ENCODE data around the gene NAPSA.
"Not testable (repeated sequence)": the region's sequence is repeated elsewhere in the genome, so short reads cannot be mapped to it uniquely, and the experiment has no call there.

NAPSA gene

DNA sequence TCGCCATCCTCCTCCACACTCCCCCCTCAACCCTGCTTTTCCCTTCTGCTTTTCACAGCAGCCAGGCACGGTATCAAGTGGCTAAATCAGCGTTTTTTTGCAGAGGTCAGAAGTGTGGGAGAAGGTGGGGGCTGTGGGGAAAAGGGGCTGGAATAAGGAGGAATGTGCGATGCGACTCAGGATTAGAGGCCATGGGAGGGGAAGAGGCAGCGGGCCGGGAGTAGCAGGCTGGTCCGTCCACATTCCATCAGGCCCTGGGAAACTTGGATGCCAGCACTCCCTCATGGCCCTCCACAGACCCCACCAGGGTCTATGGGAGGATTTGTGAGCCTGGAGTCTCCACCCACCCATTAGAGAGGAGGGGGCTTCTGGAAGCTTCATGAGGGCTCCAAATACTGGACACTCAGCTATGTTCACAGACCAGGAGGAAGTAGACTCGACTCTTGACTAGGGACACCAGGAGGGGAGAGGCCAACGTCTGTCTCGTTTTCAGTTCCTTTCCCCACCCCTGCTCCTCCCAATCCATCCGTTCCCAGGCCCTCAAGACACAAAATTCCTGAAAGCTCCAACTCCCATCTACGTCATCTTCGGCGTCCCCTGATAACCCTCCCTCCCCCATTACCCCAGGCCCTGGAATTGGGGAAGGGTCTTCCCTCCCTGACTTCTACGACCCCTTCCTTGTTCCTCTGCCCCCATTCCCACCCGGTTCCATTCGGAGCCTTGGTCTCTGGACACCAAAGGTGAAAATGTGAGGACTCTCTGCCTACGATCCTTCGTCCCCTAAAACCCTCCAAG lies 33.0 kb downstream of the NAPSA start:
- DNase-seq (ENCODE audit: low read depth): no peak
- H3K4me3 ChIP-seq (ENCODE audit: low read depth, low read length): peak overlapping the region; percentile 68
- TF ChIP-seq, protein P1, sequence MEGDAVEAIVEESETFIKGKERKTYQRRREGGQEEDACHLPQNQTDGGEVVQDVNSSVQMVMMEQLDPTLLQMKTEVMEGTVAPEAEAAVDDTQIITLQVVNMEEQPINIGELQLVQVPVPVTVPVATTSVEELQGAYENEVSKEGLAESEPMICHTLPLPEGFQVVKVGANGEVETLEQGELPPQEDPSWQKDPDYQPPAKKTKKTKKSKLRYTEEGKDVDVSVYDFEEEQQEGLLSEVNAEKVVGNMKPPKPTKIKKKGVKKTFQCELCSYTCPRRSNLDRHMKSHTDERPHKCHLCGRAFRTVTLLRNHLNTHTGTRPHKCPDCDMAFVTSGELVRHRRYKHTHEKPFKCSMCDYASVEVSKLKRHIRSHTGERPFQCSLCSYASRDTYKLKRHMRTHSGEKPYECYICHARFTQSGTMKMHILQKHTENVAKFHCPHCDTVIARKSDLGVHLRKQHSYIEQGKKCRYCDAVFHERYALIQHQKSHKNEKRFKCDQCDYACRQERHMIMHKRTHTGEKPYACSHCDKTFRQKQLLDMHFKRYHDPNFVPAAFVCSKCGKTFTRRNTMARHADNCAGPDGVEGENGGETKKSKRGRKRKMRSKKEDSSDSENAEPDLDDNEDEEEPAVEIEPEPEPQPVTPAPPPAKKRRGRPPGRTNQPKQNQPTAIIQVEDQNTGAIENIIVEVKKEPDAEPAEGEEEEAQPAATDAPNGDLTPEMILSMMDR (IDR thresholded peaks at IDR 0.05; ENCODE audit: low read depth, low read length, missing control alignments): no peak

DNA sequence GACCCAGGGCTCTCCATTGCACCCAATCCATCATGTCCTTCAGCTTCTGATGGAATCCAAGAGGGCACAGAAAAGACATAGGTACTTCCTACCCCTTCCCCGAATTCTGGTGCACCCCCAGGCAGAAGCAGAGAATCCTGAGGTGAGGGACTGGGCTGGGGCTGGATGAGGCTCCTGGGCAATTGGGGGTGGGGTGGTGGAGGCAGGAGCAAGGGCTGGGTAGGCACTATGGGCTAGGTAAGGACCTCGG lies 33.5 kb downstream of the NAPSA start:
- H3K4me3 ChIP-seq (ENCODE audit: low read depth, low read length): peak overlapping the region; percentile 68
- TF ChIP-seq, protein P1 (IDR thresholded peaks at IDR 0.05; ENCODE audit: low read depth, low read length, missing control alignments): no peak
- no peak for DNase-seq (ENCODE audit: low read depth)

DNA sequence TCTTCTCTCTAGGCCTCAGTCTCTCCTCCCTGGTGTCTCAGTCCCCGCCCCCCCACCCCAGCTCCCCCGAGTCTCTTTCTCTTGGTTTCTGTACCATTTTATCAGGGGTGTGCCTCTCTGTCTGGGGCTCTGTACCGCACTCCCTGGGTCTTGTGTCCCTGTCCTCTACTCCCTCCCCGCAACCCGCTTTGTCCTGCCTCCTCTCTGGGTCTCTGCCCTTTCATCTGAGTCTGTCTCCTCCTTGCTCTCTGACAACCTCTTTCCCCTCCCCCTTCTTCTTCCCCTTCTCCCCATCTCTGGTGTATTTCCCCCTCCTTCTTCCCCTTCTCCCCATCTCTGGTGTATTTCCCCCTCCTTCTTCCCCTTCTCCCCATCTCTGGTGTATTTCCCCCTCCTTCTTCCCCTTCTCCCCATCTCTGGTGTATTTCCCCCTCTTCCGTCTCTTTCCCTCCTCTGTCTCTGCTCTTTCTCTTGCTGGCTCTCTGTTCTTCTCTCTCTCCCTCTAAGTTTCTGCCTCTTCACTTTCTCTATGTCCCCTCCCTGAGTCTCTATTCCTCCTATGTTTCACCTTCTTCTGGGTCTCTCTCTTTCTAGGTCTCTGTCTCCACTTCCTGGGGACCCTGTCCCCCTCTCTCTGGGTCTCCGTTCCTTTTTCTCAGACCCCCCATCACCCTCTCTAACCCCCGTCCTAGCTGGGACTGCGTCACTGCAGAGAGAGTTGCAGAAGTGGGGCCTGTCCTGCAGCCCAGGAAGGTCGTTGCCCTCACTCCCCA lies 34.0 kb downstream of the NAPSA start:
- no peak for DNase-seq (ENCODE audit: low read depth)
- peak overlapping the region; percentile 68 for H3K4me3 ChIP-seq (ENCODE audit: low read depth, low read length)
- TF ChIP-seq, protein P1 (IDR thresholded peaks at IDR 0.05; ENCODE audit: low read depth, low read length, missing control alignments): no peak

DNA sequence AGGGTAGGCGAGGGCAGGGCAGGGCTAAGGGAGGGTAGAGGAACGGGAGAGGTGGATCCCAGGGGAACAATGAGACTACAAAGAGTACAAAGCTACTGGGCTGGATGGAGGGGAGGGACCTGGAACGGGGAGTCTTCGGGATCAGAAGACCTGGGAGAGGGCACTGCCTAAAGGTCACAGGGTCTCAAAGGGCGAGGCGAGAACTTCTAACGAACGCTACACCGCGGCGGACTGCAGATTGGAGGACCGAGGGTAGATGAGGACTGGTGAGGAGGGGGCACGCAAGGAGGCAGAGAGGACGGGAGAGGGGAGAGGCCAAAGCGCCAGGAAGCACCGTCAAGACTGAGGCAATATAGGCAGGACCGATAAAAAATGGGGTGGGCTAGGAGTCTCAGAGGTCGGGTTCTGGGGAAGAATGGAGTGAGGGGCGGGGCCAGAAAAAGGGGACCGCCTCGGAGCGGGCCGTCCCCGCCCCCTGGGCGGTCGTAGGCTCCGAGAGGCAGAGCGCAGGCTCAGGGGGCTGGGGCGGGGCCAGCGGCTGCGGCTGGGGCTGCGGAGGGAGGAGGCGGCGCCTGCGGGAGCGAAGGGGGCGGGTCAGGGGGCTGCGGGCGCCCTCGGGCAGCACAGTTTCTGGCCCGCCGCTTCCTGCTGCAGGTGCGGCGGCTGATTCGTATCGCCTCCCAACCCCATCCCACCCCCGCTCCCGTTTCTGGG lies 34.9 kb downstream of the NAPSA start:
- TF ChIP-seq, protein P1 (IDR thresholded peaks at IDR 0.05; ENCODE audit: low read depth, low read length, missing control alignments): no peak
- DNase-seq (ENCODE audit: low read depth): no peak
- peak overlapping the region; percentile 70 for H3K4me3 ChIP-seq (ENCODE audit: low read depth, low read length)

DNA sequence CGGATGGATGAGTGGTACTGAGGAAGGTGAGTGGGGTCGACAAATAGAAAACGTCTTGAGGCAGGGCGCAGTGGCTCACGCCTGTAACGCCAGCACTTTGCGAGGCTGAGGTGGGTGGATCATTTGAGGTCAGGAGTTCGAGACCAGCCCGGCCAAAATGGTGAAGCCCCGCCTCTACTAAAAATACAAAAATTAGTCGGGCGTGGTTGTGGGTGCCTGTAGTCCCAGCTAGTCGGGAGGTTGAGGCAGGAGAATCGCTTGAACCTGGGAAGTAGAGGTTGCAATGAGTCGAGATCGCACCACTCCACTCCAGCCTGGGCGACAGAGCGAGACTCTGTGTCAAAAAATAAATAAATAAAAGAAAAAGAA lies 35.5 kb downstream of the NAPSA start:
- DNase-seq (ENCODE audit: low read depth): not testable (repeated sequence)
- H3K4me3 ChIP-seq (ENCODE audit: low read depth, low read length): peak overlapping the region; percentile 70

DNA sequence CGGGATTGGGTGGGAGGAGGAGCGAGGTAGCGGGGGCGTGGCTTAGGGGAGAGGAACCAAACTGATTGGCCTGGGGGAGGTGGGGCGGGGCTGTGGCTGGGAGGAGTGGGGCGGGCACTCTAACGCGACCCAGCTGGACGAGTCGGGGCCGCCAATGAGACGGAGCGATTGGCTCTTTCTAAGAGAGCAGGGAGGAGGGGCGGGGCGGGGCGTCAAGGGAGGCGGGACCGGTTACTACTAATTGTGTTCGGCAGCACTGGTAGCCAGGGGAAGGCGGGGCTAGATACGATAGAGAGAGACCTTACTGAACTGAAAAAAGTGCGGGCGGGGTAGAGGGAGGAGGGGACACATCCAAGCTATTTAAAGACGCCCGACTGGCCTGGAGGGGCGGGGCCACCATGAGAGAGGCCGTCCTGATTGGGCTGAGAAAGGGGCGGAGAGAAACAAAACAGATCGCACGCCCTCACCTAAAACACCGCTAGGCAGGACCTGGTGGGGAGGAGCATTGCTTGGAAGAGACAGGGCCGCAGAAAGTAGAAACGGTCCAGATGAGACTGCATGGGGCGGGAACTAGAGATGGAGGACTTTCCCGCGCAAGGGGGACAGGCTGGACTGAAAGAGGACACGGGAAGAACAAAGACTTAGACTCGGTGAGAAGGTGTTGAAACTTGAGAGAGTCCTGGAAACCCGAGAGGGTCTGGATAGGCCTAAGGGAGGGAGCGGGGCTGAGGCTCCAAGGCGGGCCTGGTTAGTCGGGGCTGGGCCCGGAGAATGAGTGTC lies 36.1 kb downstream of the NAPSA start, which contains the start of gene KCNC3:
KCNC3 (minus strand) TSS at position 232 of the 780 bp plus-strand sequence. CDS start 295 bp downstream, outside the sequence.
- H3K4me3 ChIP-seq (ENCODE audit: low read depth, low read length): peak within 1 kb of the TSS; percentile 70
- TF ChIP-seq, protein P1 (IDR thresholded peaks at IDR 0.05; ENCODE audit: low read depth, low read length, missing control alignments): no peak
- peak; percentile 99 for DNase-seq (ENCODE audit: low read depth)

DNA sequence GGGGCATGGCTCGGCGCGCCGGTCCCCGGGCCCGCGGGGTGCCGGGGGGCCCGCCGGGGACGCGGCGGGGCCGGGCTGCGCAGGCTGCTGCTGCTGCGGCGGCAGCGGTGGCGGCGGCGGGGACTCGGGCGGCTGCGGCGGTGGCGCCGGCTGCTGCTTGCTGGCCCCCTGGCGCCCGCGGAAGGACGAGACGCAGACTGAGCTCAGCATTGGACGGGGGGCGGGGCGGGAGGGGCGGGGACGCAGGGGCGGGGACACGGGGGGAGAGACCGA lies 36.6 kb downstream of the NAPSA start:
- H3K4me3 ChIP-seq (ENCODE audit: low read depth, low read length): peak overlapping the region; percentile 52; the same call in 1 of the 2 replicates
- no peak for DNase-seq (ENCODE audit: low read depth)

More for the DNA sequence above, 36.6 kb downstream of the NAPSA start:
- TF ChIP-seq, protein P1 (IDR thresholded peaks at IDR 0.05; ENCODE audit: low read depth, low read length, missing control alignments): no peak

Measured in GM12864 (cell line).